Measurements from ENCODE around the gene GALNT14. TPM values are rescaled to one million over a fixed set of nuclear protein-coding genes. Genes with fewer than 3 reads are reported as not detected.

The GALNT14 gene
- total and polyA plus RNA-seq, 9 of the 15 experiments (the other 6 are each of a cell fraction or from before 2014, with no cell fraction given), result 0.11 TPM; not detected in 8

DNA sequence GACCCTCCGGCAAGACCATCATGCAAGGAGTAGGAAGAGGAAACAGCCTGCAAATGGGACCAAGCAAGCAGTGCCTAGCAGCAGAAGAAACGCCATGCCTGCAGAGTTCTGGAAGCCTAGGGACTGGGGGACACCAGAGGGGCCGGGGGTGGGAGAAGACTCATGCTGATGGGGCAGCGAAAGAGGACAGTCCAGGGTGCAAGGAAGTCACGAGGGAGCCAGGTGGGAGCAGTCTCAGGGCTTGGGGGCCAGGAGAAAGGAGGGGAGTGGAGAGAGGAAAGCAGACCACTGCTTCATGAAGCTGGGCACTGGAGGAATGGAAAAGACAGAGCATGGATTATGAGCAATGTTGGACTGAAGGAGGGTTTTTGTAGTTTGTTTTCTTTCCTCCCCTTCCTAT lies 211.6 kb downstream of the GALNT14 start (continued):
- no peak for TF ChIP-seq SIN3A (IDR thresholded peaks at IDR 0.05; ENCODE audit: borderline replicate concordance in 2 of 2, control insufficient read depth in 1 of 2, low read depth in 2 of 2, low read length in 2 of 2)
- TF ChIP-seq, protein P1, sequence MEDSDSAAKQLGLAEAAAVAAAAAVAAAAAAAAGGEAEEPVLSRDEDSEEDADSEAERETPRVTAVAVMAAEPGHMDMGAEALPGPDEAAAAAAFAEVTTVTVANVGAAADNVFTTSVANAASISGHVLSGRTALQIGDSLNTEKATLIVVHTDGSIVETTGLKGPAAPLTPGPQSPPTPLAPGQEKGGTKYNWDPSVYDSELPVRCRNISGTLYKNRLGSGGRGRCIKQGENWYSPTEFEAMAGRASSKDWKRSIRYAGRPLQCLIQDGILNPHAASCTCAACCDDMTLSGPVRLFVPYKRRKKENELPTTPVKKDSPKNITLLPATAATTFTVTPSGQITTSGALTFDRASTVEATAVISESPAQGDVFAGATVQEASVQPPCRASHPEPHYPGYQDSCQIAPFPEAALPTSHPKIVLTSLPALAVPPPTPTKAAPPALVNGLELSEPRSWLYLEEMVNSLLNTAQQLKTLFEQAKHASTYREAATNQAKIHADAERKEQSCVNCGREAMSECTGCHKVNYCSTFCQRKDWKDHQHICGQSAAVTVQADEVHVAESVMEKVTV (CRISPR knock-in tag; IDR thresholded peaks at IDR 0.05), result no peak
- TF ChIP-seq FOXJ2 (tag; IDR thresholded peaks at IDR 0.05), result no peak
- no peak for TF ChIP-seq ZNF785 (CRISPR knock-in tag; IDR thresholded peaks at IDR 0.05)
- no peak for TF ChIP-seq ZNF41 (CRISPR knock-in tag; conservative IDR thresholded peaks at IDR 0.05)

DNA sequence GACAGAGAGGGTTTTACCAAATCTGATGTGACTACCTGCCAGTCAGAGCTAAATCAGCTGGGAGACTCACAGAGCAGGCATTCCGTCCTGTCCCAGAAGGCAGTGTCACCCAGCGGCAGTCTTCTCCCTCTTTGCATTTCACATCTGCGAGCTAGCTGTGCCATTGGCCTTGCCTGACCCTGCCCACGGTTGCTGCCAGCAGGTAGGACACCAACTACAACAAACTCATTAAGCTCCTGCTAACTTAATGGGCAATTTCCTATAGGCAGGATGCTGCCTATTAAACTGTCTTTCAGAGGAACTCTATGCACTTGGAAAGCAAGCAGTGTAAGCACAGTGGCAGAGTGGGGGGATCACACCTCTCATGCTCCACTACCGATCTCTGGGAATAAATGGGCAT lies 214.6 kb downstream of the GALNT14 start:
- no TSS peak for BruUV-seq (replicated peaks)
- no peak for ATAC-seq

More for the DNA sequence above, 214.6 kb downstream of the GALNT14 start:
- H3K36me3 ChIP-seq (ENCODE audit: control insufficient read depth, insufficient read depth, low read length), result no peaks in the 10 kb centered on the region
- no peak overlapping the region for H3K9ac ChIP-seq (ENCODE audit: insufficient read depth in 1 of 2, low read depth in 2 of 2, low read length in 2 of 2)
- DNase-seq (ENCODE audit: extremely low read depth in 1 of 4, low spot score in 3 of 4) (no peak), FAIRE-seq (no peak)
- H3K9me1 ChIP-seq (ENCODE audit: control insufficient read depth, insufficient read depth, low read length), result no peaks in the 10 kb centered on the region
- H4K20me1 ChIP-seq (replicated peaks; ENCODE audit: control insufficient read depth, insufficient read depth, low read length), result no peaks in the 10 kb centered on the region
- H3K4me3 ChIP-seq, result no peak overlapping the region
- H3K27me3 ChIP-seq (ENCODE audit: control insufficient read depth in 2 of 2, insufficient read depth in 2 of 2, low read length in 2 of 2), result peaks cover 3 to 21% of the 10 kb centered on the region in 2 experiments; a peak in 4 of 5 replicates
- H3K79me2 ChIP-seq (ENCODE audit: control insufficient read depth, insufficient read depth, low read length), result no peaks in the 10 kb centered on the region
- TF ChIP-seq ARNT (IDR thresholded peaks at IDR 0.05) (no peak), ZNF134 (CRISPR knock-in tag; conservative IDR thresholded peaks at IDR 0.05) (no peak), ZNF507 (tag; conservative IDR thresholded peaks at IDR 0.05) (no peak)
- TF ChIP-seq, protein P2, sequence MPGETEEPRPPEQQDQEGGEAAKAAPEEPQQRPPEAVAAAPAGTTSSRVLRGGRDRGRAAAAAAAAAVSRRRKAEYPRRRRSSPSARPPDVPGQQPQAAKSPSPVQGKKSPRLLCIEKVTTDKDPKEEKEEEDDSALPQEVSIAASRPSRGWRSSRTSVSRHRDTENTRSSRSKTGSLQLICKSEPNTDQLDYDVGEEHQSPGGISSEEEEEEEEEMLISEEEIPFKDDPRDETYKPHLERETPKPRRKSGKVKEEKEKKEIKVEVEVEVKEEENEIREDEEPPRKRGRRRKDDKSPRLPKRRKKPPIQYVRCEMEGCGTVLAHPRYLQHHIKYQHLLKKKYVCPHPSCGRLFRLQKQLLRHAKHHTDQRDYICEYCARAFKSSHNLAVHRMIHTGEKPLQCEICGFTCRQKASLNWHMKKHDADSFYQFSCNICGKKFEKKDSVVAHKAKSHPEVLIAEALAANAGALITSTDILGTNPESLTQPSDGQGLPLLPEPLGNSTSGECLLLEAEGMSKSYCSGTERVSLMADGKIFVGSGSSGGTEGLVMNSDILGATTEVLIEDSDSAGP (CRISPR knock-in tag; IDR thresholded peaks at IDR 0.05), result no peak
- TF ChIP-seq, protein P3, sequence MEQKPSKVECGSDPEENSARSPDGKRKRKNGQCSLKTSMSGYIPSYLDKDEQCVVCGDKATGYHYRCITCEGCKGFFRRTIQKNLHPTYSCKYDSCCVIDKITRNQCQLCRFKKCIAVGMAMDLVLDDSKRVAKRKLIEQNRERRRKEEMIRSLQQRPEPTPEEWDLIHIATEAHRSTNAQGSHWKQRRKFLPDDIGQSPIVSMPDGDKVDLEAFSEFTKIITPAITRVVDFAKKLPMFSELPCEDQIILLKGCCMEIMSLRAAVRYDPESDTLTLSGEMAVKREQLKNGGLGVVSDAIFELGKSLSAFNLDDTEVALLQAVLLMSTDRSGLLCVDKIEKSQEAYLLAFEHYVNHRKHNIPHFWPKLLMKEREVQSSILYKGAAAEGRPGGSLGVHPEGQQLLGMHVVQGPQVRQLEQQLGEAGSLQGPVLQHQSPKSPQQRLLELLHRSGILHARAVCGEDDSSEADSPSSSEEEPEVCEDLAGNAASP (IDR thresholded peaks at IDR 0.05), result no peak
- H3K4me1 ChIP-seq (replicated peaks in 1 of 2; ENCODE audit: control insufficient read depth in 2 of 2, insufficient read depth in 2 of 2, low read length in 2 of 2), result no peaks in the 10 kb centered on the region
- no peak overlapping the region for H2AFZ ChIP-seq (ENCODE audit: low read depth, low read length)
- H3K27ac ChIP-seq (ENCODE audit: extremely low read depth, low read depth, low read length), result no peak overlapping the region
- in situ Hi-C loops (cut with MboI), result no loop called here
- POLR2A ChIA-PET, result interaction anchor here (0.6 kb wide), 1 partner anchor 83 kb away, joined by 3 read pairs; no protein-coding TSS in a partner anchor
- H3K9me3 ChIP-seq (replicated peaks; ENCODE audit: control insufficient read depth, insufficient read depth, low read depth, low read length), result no peaks in the 10 kb centered on the region
- intact Hi-C loops (cut with micrococcal nuclease), result no loop called here
- WGBS (ENCODE audit: insufficient coverage, low coverage, missing lambda C conversion rate), result 0% methylated on average over 5 of the region's 5 CpGs
- H3K4me2 ChIP-seq (ENCODE audit: insufficient read depth, low read length), result no peak overlapping the region
- CTCF ChIA-PET (ENCODE audit: low intra/inter-chr PET ratio), result no interaction called here
